Renal pelvis (tissue), 12 donors: Measurements from ENCODE around the gene PDHA1. TPM values are rescaled to one million over a fixed set of nuclear protein-coding genes. Genes with fewer than 3 reads are reported as not detected.

Source experiments
- DNase-seq: peaks from one replicate; pipeline ENCODE4 v3.0.0-alpha.2; 2013
- long read RNA-seq, 16 experiments: transcript quantifications; one replicate each; lab custom pipeline, GENCODE V29; 2026
- polyA plus RNA-seq, 3 donors: library from polyadenylated mRNA; unstranded; fragments of 120-200 nt; gene quantifications; one replicate each; pipeline ENCODE4 v1.2.1, GENCODE V29; 2013; ENCODE audit not compliant: insufficient read length in 3 of 3

Gene PDHA1
- polyA plus RNA-seq = 100 to 1,000 TPM; 221 to 271 (median 225) TPM
- long read RNA-seq, donor 1, transcript PDHA1-206 (11 exons, 3,310 nt) = major isoform, 33 of 180 reads
- long read RNA-seq, donor 1, transcript PDHA1-208 (3 exons, 791 nt) = minor isoform, 7 of 180 reads
- long read RNA-seq, donor 1, transcript PDHA1-210 (4 exons, 437 nt) = minor isoform, 6 of 180 reads
- long read RNA-seq, donor 1, partial matches to known transcripts = 129 of 180 reads
- long read RNA-seq, donor 1, other reads (novel, unspliced or antisense) = 0 of 180 reads
- long read RNA-seq, donor 2, transcript PDHA1-210 (4 exons, 437 nt) = minor isoform, 5 of 205 reads
- long read RNA-seq, donor 2, transcript PDHA1-206 (11 exons, 3,310 nt) = major isoform, 50 of 205 reads
- long read RNA-seq, donor 2, partial matches to known transcripts = 135 of 205 reads
- long read RNA-seq, donor 2, other reads (novel, unspliced or antisense) = 0 of 205 reads
- long read RNA-seq, donor 3, transcript PDHA1-202 (4 exons, 709 nt) = minor isoform, 6 of 134 reads
- long read RNA-seq, donor 3, transcript PDHA1-210 (4 exons, 437 nt) = minor isoform, 5 of 134 reads
- long read RNA-seq, donor 3, transcript PDHA1-206 (11 exons, 3,310 nt) = major isoform, 23 of 134 reads
- long read RNA-seq, donor 3, partial matches to known transcripts = 88 of 134 reads
- long read RNA-seq, donor 3, other reads (novel, unspliced or antisense) = 0 of 134 reads
- long read RNA-seq, donor 4, transcript PDHA1-210 (4 exons, 437 nt) = minor isoform, 5 of 174 reads
- long read RNA-seq, donor 4, transcript PDHA1-206 (11 exons, 3,310 nt) = major isoform, 30 of 174 reads
- long read RNA-seq, donor 4, transcript PDHA1-202 (4 exons, 709 nt) = minor isoform, 9 of 174 reads
- long read RNA-seq, donor 4, partial matches to known transcripts = 118 of 174 reads
- long read RNA-seq, donor 4, other reads (novel, unspliced or antisense) = 0 of 174 reads
- long read RNA-seq, donor 5, transcript PDHA1-206 (11 exons, 3,310 nt) = major isoform, 22 of 59 reads
- long read RNA-seq, donor 5, partial matches to known transcripts = 35 of 59 reads
- long read RNA-seq, donor 5, other reads (novel, unspliced or antisense) = 0 of 59 reads
- long read RNA-seq, donor 6, transcript PDHA1-208 (3 exons, 791 nt) = minor isoform, 8 of 227 reads
- long read RNA-seq, donor 6, transcript PDHA1-210 (4 exons, 437 nt) = minor isoform, 11 of 227 reads
- long read RNA-seq, donor 6, transcript PDHA1-211 (4 exons, 611 nt) = minor isoform, 7 of 227 reads
- long read RNA-seq, donor 6, transcript PDHA1-206 (11 exons, 3,310 nt) = major isoform, 26 of 227 reads
- long read RNA-seq, donor 6, partial matches to known transcripts = 170 of 227 reads
- long read RNA-seq, donor 6, other reads (novel, unspliced or antisense) = 0 of 227 reads
- long read RNA-seq, donor 7, transcript PDHA1-206 (11 exons, 3,310 nt) = major isoform, 28 of 99 reads
- long read RNA-seq, donor 7, partial matches to known transcripts = 59 of 99 reads
- long read RNA-seq, donor 7, other reads (novel, unspliced or antisense) = 0 of 99 reads
- long read RNA-seq, donor 8, transcript PDHA1-206 (11 exons, 3,310 nt) = major isoform, 5 of 41 reads
- long read RNA-seq, donor 8, partial matches to known transcripts = 31 of 41 reads
- long read RNA-seq, donor 8, other reads (novel, unspliced or antisense) = 0 of 41 reads
- long read RNA-seq, donor 9, transcript PDHA1-202 (4 exons, 709 nt) = minor isoform, 9 of 213 reads
- long read RNA-seq, donor 9, transcript PDHA1-211 (4 exons, 611 nt) = minor isoform, 7 of 213 reads
- long read RNA-seq, donor 9, transcript PDHA1-210 (4 exons, 437 nt) = minor isoform, 8 of 213 reads
- long read RNA-seq, donor 9, transcript PDHA1-206 (11 exons, 3,310 nt) = major isoform, 51 of 213 reads
- long read RNA-seq, donor 9, partial matches to known transcripts = 125 of 213 reads
- long read RNA-seq, donor 9, other reads (novel, unspliced or antisense) = 0 of 213 reads
- long read RNA-seq, donor 10, transcript PDHA1-202 (4 exons, 709 nt) = minor isoform, 8 of 121 reads
- long read RNA-seq, donor 10, transcript PDHA1-206 (11 exons, 3,310 nt) = major isoform, 18 of 121 reads
- long read RNA-seq, donor 10, partial matches to known transcripts = 85 of 121 reads
- long read RNA-seq, donor 10, other reads (novel, unspliced or antisense) = 0 of 121 reads
- long read RNA-seq, donor 11, transcript PDHA1-206 (11 exons, 3,310 nt) = major isoform, 18 of 59 reads
- long read RNA-seq, donor 11, partial matches to known transcripts = 33 of 59 reads
- long read RNA-seq, donor 11, other reads (novel, unspliced or antisense) = 0 of 59 reads
- long read RNA-seq, donor 12, transcript PDHA1-211 (4 exons, 611 nt) = minor isoform, 5 of 172 reads
- long read RNA-seq, donor 12, transcript PDHA1-202 (4 exons, 709 nt) = minor isoform, 7 of 172 reads
- long read RNA-seq, donor 12, transcript PDHA1-206 (11 exons, 3,310 nt) = major isoform, 42 of 172 reads
- long read RNA-seq, donor 12, partial matches to known transcripts = 108 of 172 reads
- long read RNA-seq, donor 12, other reads (novel, unspliced or antisense) = 0 of 172 reads
- long read RNA-seq, donor 13, transcript PDHA1-208 (3 exons, 791 nt) = minor isoform, 5 of 66 reads
- long read RNA-seq, donor 13, transcript PDHA1-206 (11 exons, 3,310 nt) = major isoform, 12 of 66 reads
- long read RNA-seq, donor 13, partial matches to known transcripts = 39 of 66 reads
- long read RNA-seq, donor 13, other reads (novel, unspliced or antisense) = 0 of 66 reads
- long read RNA-seq, donor 14, transcript PDHA1-202 (4 exons, 709 nt) = minor isoform, 9 of 174 reads
- long read RNA-seq, donor 14, transcript PDHA1-206 (11 exons, 3,310 nt) = major isoform, 32 of 174 reads
- long read RNA-seq, donor 14, transcript PDHA1-211 (4 exons, 611 nt) = minor isoform, 9 of 174 reads
- long read RNA-seq, donor 14, transcript PDHA1-208 (3 exons, 791 nt) = minor isoform, 6 of 174 reads
- long read RNA-seq, donor 14, partial matches to known transcripts = 105 of 174 reads
- long read RNA-seq, donor 14, other reads (novel, unspliced or antisense) = 0 of 174 reads
- long read RNA-seq, donor 15, transcript PDHA1-208 (3 exons, 791 nt) = minor isoform, 5 of 221 reads
- long read RNA-seq, donor 15, transcript PDHA1-206 (11 exons, 3,310 nt) = major isoform, 42 of 221 reads
- long read RNA-seq, donor 15, transcript PDHA1-202 (4 exons, 709 nt) = minor isoform, 6 of 221 reads
- long read RNA-seq, donor 15, partial matches to known transcripts = 157 of 221 reads
- long read RNA-seq, donor 15, other reads (novel, unspliced or antisense) = 0 of 221 reads
- long read RNA-seq, donor 16, transcript PDHA1-202 (4 exons, 709 nt) = minor isoform, 11 of 248 reads
- long read RNA-seq, donor 16, transcript PDHA1-206 (11 exons, 3,310 nt) = major isoform, 51 of 248 reads
- long read RNA-seq, donor 16, partial matches to known transcripts = 171 of 248 reads
- long read RNA-seq, donor 16, other reads (novel, unspliced or antisense) = 0 of 248 reads

DNA sequence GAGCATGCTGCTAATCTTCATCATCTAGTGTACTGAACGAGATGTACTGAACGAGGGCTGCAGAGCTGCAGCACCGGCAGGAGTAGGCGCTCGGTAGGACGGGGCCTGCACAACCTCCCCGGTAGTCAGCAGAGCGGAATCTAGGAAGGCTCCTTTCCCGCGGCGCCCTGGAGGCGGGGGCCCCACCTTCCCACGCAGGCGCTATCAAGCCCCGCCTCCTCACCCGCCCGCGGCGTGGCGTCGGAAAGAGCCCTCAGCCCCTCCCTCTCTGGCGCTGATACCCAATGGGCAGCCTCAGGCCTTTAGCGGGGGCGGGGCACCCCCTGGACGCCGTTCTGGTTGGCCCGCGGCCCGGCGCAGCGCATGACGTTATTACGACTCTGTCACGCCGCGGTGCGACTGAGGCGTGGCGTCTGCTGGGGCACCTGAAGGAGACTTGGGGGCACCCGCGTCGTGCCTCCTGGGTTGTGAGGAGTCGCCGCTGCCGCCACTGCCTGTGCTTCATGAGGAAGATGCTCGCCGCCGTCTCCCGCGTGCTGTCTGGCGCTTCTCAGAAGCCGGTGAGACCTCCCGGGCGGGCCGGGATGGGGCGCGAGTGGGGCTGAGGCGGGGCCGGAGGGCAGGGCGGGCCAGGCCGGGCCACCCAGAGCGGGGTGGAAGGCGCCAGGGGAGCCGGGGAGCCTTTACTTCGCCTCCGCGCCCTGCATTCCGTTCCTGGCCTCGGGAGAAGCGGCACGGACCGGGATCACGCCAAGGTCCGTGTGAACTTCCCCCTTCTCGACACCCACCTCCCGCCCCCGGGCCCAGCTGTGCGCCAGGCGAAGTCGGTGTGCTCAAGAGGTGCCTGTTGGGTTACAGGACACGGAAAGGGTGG lies at the start of gene PDHA1:
Gene PDHA1 (plus strand): TSS at position 393 of the 874 bp plus-strand sequence. CDS start 111 bp downstream, at position 504.
- peak; percentile 91 for DNase-seq

DNA sequence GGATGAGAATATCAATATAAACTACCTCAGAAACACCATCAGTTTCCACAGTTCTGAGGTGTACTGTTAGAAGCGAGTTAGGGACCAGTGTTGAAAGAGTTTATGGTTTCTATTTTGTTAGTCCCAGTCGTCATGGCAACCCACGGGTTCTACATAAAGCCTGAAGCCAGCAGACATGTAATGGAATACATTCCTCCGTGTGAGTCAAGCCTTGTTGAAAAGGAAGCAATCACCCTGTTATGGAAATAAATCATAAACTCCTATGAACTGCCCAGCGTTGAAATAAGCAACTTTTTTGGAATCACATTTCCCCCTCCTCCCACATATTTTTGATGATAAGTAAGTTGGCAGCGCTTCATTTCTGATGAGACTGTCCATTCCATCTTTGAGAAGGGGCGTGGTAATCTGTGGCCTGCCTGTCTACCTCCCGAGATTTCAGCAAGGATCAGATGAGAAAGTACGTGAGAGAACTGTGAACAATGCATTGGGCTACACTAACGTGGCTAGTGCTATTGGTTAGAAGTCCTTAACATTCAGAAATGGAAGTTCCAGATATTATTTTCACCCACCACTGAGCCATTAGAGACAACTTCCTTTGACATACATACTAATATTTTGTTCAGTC lies 40.4 kb upstream of the PDHA1 start:
- peak; percentile 21 for DNase-seq

DNA sequence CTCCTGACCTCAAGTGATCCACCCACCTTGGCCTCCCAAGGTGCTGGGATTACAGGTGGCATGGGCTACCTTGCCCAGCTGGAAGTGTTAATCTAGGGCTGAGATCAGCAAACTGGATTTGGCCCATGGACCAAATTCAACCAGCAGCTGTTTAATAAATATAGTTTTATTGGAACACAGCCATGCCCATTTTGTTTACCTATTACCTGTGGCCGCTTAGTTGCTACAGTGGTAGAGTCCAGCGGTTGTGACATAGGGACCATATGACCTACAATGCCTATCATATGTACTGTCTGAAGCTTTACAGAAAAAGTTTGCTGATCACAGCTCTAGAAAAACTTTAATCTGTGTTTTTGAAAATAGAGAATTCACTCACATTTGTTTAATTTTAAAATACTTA lies 17.2 kb upstream of the PDHA1 start:
- no peak for DNase-seq

DNA sequence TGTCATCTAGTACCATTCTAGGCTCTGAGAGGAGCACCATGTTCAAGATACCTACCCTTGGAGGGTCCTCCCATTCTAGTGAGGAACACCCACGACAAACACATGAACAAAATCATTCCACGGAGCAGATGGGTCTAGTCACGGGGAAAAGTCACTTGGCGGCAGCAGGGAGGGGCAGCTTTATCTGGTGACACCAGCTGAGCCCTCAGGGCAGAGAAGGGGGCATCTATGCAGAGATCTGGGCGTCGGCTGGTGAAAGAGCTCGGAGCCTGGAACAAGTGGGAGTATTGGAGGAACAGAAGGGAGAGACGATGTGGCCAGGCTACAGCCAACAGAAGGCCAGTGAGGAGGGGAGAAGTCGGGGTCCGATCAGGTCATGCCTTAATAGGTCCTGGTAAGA lies 11.9 kb upstream of the PDHA1 start:
- DNase-seq = no peak

DNA sequence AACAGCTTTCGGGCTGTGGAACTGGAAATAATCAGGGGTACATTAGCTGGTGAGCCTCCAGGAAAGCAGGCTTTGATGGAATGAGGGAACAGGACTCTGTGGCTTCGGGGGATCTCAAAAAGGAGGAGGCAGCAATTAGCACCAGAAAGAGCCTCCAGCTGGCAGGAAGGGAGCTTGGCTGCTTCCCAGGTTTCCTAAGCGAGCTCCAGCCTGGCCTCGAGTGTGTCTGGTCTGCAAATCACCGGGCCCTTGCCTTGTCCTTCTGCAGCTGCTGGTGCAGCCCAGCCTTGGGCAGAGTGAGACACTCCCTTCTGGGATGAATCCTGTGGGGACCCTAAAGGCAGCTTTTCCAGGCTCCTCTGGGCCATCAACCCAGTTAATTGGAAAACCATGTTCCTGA lies 10.7 kb upstream of the PDHA1 start:
- no peak for DNase-seq

DNA sequence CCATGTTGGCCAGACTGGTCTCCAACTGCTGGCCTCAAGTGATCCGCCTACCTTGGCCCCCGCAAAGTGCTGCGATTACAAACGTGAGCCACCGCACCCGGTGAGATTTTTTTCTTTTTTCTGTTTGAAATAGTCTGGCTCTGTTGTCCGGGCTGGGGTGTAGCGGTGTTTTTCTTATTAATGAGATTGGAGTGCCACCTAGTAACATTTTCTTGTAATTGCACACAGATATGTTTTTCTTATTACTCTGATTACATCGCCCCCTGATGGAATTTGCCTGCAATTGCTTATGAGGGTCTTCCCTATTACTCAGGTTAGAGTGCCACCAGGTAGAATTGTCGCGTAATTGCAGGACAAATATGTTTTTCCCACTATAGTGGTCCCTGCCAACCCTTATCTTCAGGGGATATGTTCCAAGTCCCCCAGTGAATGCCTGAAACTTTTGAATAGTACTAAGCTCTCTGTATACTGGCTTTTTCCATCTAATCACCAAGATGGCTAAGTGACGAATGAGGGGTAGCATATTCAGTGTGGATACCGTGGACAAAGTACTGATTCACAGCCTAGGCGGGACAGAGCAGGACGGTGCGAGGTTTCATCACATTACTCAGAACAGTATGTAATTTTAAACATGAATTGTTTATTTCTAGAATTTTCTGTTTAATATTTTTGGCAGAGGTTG lies 8.6 kb upstream of the PDHA1 start:
- no peak for DNase-seq

DNA sequence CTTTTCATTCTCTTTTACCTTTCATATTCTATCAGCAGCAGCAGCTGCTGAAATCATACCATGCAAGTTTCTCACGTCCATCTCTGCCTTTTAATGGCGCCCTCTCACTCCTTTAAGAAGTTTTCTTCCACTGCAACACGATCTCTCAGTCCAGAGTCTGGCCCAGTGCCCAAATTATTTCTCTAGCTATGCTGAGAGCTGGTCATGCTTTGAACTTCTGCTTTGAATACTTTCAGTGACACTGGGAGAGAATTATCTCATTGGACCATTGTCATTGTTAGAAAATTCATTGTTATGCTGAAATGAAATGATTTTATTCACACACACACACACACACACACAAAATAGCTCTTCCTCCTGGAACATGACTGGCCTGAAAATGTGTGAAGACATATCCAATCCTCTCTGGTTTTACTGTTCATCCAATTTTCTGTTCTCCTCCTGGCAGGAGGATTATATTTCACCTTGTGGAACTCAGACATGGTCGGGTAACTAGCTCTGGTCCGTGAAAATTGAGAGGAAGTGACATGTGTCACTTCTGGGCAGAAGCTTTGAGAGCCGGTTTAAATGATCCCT lies 1.3 kb upstream of the PDHA1 start:
- DNase-seq = no peak

DNA sequence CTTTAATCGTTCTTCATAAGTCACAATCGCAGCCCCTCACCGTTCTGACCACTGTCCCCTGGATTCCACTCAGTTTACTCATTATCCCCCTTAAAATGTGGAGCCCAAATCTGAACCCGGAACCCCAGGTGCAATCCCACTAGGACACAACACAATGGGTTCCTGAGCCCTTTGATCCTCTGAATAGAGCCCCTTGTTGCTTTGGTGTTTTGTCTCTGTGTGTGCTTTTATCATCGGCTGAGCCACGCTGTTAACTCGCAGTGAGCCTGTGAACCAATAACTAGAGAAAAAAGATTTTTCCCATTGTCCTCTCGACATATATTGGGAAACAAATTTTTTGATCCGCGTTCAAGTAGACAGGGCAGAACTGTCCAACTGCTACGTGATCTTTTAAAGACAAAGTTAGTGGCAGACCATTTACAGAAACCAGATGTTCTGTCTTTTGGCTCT lies 617 bp upstream of the PDHA1 start:
- no peak for DNase-seq

DNA sequence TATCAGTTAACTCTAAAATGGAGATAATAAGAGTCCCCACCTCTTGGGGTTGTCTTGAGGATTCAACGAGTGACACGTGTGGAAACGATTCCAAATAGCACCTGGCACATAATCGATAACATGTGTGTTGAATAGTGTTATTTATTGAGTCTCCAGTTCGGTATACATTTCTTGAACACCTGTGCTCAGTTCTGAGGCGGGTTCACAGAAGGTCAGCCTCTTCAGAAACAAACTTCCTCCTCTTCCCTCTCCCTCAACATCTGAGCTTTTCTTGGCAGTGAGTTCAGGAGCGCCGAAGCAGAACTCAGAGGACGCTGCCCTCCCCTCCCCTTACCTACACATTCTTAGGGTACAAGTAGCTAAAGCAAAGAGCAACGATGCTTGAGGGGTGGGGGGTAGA lies 934 bp downstream of the PDHA1 start:
- DNase-seq = no peak

DNA sequence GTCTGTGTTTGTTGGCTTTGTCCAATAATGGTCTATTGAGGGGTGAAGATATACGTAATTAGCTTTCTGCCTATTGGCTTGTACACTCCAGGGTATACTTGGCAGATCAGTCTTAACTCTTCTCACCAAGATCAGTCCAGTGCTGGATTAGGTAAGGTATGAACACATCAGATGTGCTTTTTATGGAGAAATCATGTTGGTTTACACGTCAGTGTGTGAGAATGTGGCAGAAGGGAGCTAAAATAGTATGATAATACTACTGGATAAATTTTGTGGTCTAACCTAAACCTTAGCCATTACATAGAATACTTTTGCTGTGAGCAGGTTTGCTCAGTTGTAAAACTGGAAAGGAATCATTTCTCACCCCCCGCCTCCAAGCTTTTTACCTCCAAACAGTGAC lies 4.2 kb downstream of the PDHA1 start:
- no peak for DNase-seq

DNA sequence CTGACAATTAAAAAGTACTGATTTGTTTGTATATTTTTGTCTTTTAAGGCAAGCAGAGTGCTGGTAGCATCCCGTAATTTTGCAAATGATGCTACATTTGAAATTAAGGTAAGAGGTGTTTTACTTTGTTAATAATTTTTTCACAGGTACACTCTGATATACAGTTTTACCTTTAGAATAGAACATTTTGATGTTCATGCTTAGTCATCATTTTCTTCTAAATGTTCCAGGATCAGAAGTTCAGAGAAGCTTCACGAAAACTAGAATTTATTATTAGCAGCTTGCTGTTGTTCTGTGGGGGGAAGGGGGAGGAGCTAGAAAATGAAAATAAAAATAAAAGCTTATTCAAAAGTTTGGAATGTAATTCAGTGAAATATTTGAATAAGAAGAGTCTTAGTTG lies 5.5 kb downstream of the PDHA1 start:
- no peak for DNase-seq

DNA sequence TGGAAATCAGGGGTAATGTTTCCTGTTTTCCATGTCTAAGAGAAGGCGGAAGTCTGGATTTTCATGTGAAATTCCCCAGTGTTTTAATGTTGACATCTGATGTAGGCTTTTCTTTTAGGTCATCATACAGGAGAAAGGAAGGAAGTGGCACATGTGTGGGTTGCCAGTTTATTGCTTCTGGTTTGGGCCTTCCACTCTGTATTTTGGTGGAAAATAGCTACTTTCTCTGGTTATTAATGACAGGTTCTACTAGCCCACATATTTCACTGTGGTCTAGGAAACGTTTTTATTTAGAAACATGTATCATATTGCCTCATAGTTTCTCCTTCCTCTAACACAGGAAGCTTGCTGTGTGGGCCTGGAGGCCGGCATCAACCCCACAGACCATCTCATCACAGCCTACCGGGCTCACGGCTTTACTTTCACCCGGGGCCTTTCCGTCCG lies 7.2 kb downstream of the PDHA1 start:
- DNase-seq = no peak

DNA sequence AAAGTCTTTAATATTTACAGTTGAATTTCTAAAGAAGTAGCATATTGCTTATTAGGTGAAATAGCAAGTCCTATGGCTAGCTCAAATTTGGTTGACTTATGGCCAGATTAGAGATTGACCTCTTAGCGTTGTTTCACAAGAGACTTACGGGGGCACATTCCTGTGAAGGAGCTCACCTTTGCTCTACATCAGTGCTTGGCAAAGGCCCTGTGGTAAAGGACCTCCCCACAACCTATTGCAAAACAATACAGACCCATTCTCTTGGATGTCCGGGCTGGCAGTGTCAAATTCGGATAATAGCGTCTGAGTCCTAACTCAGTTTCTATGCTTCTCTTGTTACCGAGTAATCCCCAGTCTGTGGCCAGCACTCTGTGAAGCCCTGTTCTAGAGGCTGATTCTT lies 10.9 kb downstream of the PDHA1 start:
- no peak for DNase-seq

DNA sequence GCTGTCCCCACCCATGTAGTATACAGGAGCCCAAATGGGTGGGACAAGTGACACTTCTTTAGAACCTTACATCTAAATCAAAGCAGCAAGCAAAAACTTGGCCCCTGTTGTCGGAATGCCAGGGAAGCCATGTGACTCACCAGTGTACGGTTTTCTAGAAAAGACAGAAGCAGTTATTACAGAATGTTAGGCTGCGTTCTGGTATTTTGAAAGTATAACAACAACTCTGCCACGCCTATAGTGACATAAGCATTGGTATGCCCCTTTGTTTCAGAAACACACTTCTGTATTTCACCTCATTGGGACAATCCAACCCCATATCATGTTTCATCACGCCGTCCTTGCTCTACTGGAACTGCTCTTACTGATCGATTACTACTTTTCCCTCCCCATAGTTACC lies 14.8 kb downstream of the PDHA1 start:
- no peak for DNase-seq
